Dedifferentiated amniotic fluid mesenchymal stem cell (primary cell): ENCODE measurements around the gene CARD10.
A peak's percentile ranks its signal among the peaks of the same experiment; 100 is the strongest.
"Not testable (repeated sequence)": the region's sequence is repeated elsewhere in the genome, so short reads cannot be mapped to it uniquely, and the experiment has no call there.

Experiments used
- DNase-seq: peaks from one replicate; pipeline ENCODE4 v3.0.0-alpha.2; 2016; ENCODE audit errors: extremely low spot score

CARD10 gene

DNA sequence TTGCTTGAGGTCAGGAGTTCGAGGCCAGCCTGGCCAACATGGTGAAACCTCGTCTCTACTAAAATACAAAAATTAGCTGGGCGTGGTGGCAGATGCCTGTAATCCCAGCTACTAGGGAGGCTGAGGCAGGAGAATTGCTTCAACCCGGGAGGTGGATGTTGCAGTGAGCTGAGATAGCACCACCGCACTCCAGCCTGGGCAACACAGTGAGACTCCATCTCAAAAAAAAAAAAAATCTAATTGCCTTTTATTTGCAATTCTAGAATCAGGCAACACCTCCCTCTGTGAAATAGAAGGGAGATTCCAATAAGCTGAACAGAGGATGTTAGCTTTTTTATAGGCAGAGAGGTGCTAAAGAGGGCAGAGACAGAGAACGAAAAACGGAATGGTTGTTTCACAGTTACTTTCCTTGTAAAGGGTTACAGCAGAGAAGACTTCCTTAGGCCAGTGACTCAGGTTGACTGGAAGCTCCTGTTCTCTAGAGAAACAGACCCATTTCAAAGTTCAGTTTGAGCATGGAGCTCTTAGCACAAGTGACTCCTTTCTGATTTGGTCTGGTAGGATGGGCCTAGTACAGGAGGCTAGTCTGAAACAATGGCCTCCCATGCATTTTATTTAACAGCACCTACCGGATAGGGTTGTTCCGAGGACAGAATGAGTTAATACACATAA lies 8.0 kb upstream of the CARD10 start:
- DNase-seq, result not testable (repeated sequence)

- DNase-seq, result no peak
Measured at GRCh38 chr22:37526376-37526775, 7.2 kb upstream of the CARD10 start.

GRCh38 chr22:37525746-37526350 lies 6.6 kb upstream of the CARD10 start:
- no peak for DNase-seq

DNA sequence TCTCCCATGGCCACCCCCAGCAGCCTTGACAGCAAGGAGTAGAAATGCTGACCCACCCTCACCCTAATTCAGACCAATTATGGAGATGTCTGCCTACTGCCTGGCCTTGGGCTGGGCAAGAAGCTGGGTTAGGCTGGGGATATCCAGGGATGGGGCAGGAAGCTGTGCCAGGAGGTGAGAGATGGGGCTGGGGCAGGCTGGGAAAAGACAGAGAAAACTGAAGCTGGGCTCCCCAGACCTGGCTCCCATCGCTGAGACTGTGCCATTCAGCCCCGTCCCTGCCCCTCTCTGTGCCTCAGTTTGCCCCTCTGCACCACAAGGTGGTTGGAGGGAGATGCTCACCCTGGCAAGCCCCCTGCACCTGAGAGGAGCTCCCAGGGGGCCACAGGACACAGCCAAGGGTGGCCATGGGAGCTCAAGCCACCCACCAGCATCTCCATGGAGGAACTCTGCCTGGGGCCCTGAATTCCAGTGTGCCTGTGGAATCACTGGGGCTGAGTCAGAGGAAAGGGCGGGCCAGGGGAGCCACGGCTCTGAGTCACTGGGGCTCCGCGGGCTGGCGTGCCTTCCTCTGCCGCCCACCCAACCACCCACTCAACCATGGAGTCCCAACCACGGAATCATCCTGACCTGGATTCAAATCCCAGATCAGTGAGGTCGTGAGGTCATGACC lies 6.0 kb upstream of the CARD10 start:
- peak; percentile 82 for DNase-seq

DNA sequence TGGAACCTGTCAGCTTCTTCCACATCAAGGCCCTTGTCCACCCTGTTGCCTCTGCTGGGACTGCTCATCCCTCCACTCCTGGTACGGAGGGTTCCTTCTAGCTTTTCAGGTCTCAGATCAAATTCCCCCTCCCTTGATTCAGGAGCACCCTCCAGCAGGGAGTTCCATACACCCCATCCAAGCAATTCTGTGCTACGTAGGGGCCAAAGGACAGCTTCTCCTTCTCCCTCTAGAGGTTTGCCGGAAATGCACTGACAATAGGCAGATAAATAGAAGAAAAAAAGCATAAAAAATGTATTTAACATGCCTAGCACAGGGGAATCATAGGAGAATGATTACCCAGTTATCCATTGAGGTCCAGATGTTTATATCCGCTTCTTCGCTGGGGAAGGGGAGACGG lies 3.3 kb upstream of the CARD10 start:
- no peak for DNase-seq

- no peak for DNase-seq
Measured at GRCh38 chr22:37521236-37521739, 2.1 kb upstream of the CARD10 start.

DNA sequence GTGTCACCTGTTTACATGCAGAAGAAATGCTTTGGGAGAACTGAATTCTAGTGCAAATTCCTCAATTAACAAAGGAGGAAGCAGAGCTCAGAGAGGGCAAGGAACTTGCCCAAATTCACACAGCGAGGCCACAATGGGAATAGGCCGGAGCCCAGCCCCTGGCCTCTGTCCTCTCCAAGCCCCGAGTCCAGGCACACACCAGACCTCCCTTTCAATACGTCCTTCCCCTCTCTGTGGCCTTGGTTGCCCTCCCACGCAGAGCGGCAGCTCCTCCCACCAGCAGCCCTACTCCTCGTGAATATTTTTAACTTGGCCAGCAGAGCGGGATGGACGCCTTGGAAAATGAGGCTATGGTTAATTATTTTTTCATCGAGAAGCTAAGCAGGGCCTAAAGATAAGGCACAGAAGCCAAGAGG lies 1.6 kb upstream of the CARD10 start:
- no peak for DNase-seq

- no peak for DNase-seq
Measured at GRCh38 chr22:37518509-37519267, 527 bp downstream of the CARD10 start.

DNA sequence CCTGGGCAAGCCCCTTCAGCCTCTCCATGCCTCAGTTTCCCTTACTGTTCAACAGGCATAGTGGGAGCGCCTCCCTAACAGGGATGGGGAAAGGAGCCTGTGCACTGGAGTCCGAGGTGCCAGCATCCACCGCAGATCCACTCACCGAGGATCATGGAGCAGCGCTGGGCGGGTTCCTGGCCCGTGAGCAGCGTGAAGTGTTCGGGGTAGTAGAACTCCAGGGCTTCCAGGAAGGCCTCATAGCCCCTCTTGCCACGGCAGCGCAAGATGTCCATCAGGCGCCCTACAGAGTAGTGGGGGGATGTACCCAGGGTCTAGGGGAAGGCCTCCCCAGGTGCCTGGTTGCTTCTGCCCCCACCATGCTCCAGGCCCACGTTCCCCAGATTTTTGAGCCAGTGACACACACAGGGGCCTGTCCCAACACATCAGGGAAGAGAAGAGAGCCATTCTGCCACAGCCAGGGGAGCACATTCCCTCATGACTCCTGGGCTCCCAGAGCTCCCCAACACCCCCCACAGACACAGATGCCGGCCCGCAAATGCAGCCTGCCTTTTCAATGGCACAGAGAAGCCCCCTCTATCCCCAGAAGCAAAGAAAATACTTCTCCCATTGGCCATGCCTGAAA lies 1.3 kb downstream of the CARD10 start:
- DNase-seq, result no peak

GRCh38 chr22:37516456-37516855 lies 2.8 kb downstream of the CARD10 start:
- DNase-seq, result no peak

- DNase-seq, result no peak
Measured at GRCh38 chr22:37515901-37516300, 3.3 kb downstream of the CARD10 start.

DNA sequence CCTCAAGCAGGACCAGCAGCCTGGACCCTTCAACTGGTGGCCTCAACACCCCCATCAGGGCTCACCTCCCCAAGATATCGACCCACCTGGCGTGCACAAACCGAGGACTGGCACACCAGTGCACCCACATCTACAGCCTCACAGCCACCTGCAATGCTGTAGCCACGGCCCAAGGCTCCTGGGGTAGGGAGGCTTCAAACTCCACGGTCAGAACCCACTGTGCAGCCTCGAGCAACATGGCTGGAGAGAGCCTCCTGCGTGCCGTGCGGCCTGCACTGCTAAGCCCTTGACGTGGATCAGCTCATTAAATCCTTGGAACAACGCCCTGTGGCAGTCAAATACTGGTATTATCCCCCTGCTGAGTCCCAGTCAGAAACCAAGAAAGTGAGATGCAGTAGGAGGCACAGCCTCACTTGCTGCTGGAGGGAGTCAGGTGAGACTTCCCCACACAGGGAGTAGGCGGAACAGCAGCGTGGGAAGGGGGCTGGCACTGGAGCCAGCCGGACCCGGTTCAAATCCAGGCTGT lies 4.6 kb downstream of the CARD10 start:
- no peak for DNase-seq

- DNase-seq, result no peak
Measured at GRCh38 chr22:37511395-37512104, 7.7 kb downstream of the CARD10 start.

DNA sequence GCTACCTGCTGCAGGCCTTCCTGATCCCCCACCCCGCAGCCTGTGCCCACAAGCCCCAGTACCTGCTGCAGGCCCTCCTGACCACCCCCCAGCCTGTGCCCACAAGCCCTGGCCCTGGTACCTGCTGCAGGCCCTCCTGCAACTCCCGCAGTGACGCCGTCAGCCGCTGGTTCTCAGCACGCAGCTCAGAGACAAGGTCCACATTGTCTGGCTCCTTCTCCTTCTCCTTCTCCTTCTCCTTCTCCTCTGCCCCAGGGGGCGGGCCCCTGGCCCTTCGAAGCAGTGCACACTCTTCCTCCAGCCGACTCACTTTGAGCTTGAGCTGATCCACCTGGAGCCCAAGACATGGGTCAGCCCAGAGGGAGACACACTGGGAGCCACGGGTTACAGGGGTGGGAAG lies 9.1 kb downstream of the CARD10 start:
- DNase-seq, result no peak

DNA sequence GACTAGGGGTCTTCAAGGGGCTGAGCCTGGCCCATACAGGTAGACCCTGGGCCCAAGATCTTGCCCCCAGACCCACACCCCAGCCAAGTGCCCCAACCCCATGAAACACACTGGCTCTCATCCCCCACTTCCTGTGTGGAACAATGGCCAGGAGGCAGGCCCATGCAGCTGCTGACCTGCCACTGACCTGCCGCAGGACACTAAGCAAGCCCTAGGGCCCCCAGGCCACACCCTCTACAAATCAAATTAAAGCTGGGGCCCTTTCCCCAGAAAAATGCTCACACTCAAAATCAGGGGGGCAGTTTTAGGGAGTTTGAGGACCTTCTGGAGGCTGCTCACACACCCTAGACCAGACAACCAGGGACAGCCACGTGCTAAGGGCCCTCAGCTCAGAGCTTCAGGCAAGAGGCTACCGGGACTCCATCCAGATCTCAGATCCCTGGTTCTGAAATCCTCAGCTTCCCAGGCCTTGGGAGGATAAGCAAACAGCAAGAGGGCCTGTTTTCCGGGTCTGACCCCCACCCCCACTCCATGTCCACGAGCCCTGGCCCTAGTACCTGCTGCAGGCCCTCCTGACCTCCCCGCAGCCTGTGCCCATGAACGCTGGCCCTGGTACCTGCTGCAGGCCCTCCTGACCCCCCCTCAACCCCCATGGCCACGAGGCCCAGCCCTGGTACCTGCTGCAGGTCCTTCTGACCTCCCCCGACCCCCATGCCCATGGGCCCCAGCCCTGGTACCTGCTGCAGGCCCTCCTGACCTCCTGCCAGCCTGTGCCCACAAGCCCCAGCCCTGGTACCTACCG lies 10.0 kb downstream of the CARD10 start:
- DNase-seq, result no peak

DNA sequence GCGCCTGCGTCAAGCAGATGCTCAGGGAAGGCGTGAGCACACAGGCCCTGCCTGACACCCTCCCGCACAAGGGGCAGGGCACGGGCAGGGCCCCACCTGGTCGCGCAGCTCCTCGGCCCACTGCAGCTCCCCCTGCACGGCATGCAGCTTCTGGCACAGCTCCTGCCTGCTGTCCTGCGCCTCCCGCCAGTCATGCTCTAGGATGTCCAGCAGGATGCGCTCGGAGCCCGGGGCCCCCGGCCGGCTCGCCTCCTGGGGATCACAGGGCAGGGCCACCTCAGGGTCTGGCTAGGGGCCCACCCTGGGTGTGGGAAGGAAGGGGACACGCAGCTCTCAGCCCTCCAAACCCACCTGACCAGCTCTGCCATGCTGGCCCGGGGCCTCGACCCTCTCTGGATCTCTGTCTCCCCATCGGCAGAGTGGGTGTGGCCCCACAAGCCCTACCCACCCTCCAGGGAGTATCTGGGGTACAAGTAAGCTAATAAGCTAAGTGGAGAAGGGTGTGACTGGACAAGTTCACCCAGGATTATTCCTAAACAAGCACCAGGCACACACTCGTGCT lies 10.7 kb downstream of the CARD10 start:
- DNase-seq, result no peak

DNA sequence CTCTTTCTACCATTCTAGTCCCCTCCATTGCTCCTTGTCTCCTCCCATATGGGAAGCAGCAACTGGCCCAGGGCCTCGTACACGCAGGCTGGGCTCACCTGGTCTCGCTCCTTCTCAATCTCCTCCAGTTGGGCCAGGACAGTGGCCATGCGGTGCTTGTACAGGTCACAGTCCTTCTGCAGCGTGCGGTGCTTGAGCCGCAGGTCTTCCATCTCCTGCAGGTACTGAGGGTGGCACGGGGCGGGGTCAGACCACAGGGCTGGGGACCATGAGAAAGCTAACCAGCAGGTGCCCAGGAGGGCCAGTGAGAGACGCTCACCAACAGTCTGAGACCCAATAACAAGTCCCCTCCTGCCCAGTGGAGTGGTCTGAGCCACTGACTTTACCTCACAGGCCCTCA lies 11.5 kb downstream of the CARD10 start:
- no peak for DNase-seq

GRCh38 chr22:37505989-37506388 lies 13.2 kb downstream of the CARD10 start:
- no peak for DNase-seq

DNA sequence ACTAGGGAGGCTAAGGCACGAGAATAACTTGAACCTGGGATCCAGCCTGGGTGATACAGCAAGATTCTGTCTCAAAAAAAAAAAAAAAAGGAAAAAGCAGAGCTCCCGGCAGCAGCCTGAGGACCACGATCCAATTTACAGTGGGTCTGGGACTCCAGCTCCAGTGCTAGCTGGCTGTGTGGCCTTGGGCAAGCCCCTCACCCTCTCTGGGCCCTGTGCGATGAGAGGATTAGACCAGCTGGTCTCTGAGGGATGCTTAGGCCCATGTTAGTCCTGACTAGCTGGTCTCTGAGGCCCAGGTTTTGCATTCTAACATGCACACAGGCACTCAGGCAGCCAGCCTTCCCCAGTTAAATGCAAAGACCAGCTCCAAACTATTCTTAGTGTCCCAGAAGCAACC lies 13.7 kb downstream of the CARD10 start:
- no peak for DNase-seq

GRCh38 chr22:37504964-37505363 lies 14.3 kb downstream of the CARD10 start:
- no peak for DNase-seq
